HG03196 (cell line): ENCODE results near the gene INHA.
A peak's percentile ranks its signal among the peaks of the same experiment; 100 is the strongest.

Source experiments
- ATAC-seq: cut with Tn5 transposase; IDR thresholded peaks from one replicate; pipeline ENCODE4 v1.9.1; 2021; ENCODE audit not compliant: unreplicated experiment

Gene INHA

DNA sequence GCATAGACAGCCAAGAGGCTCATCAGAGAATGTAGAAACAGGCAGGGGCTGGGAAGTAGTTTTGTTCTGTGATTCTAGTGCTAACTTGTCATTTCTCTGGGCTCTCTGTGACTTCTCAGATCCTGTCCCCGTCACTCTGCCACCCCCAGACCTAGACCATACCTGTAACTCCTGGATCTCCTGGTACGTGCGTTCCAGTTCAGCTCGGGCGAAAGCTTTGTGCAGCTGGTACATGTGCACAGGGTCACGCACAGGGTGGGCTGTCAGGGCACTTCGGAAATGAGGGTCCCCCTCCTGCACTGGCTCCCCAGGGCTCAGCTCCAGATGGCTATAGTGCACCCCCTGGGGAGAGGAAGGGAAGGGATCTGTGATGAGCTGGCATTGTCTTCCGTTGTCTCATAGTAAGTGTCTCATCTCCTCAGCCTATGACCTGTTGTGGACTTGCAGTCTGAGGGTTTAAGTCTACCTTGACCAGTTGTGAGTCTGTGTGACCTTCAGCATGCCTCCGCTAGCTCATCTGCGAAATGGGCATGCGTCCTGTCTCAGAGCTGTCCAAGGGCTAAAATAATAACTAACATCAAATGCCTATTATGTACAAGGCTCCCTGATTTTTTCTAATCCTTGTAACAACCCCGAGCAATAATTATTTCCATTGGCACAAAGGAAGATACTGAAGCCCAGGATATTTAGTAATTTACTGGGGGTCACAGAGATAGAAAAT lies 31.2 kb upstream of the INHA start:
- no peak for ATAC-seq

GRCh38 chr2:219541611-219542180 lies 30.4 kb upstream of the INHA start:
- ATAC-seq, result peak; percentile 43

DNA sequence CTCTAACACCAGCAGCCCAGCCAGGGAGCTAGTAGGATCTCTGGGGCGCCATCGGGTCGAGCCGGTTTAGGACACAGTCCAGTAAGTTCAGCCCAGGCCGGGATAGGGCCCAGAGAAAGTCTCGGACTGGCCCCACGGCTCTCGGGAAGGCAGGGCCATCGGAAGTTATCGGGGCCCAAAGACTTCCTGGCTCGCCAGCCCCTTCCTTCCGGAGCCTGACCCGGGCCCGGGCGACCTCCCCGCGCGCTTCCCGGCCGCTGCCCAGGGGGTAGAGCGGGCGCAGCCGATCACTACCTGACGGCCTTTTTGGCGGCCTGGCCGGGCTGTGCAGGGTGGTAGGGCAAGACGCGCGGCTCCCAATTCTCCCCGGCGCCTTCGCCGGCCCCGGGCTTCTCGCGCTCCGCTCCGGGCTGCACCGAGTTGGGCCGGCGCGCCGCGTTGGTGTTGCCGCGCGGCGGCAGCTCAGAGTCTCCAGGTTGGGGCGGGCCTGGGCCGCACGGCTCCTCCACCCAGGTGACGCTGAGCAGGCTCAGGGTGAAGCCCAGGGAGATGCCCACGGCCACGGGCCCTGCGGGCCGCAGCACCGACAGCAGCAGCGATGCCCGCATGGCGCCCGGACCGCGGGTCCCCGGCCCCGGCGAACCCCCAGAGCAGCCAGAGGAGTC lies 29.0 kb upstream of the INHA start:
- ATAC-seq, result peak; percentile 31

- ATAC-seq, result peak; percentile 81
Measured at GRCh38 chr2:219543596-219544358, 28.3 kb upstream of the INHA start, which contains the start of the genes CHPF and TMEM198. CHPF (minus strand) TSS chr2:219543809; CDS start chr2:219543538, 271 bp downstream. TMEM198 (plus strand) TSS chr2:219544028; CDS start chr2:219544728, 700 bp downstream.

GRCh38 chr2:219544567-219544966 lies 27.5 kb upstream of the INHA start:
- no peak for ATAC-seq

- ATAC-seq, result no peak
Measured at GRCh38 chr2:219545295-219545942, 26.7 kb upstream of the INHA start.

DNA sequence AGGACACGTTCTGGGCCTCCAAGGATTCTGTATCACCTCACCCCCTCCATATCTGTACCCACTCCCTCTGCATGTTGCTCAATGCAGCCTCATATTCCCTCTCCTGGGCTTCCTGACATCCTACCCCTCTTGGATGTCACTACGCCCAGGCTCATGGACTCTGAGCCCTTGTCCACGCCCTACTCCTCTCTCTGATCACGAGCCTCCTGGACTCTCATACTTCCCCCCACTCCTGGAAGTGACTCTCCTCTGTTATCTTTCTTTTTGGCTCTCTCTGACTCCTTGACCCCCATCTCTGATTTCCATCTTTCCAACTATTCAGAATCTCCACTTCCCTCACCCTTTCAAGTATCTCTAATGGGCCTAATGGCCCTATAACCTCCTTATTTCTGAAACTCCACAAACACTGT lies 26.2 kb upstream of the INHA start:
- ATAC-seq, result no peak

GRCh38 chr2:219547621-219548020 lies 24.5 kb upstream of the INHA start:
- no peak for ATAC-seq

DNA sequence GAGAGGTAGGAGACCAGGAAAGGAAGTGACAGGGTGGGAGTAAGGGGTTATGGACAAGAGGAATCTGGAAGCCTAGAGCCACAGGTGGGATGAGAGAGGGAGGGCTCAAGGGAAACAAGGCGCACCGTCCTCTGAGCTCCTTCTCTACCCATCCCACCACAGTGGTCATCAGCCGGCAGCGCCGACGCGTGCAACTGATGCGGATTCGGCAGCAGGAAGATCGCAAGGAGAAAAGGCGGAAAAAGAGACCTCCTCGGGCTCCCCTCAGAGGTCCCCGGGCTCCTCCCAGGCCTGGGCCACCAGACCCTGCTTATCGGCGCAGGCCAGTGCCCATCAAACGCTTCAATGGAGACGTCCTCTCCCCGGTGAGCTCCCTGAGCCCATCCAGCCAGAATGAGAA lies 23.1 kb upstream of the INHA start:
- ATAC-seq, result no peak

- no peak for ATAC-seq
Measured at GRCh38 chr2:219549619-219550018, 22.5 kb upstream of the INHA start.

- no peak for ATAC-seq
Measured at GRCh38 chr2:219551441-219552381, 20.4 kb upstream of the INHA start.

- ATAC-seq, result peak; percentile 86
Measured at GRCh38 chr2:219552382-219553167, 19.5 kb upstream of the INHA start.

- no peak for ATAC-seq
Measured at GRCh38 chr2:219553168-219553417, 19.0 kb upstream of the INHA start.

GRCh38 chr2:219553463-219553963 lies 18.6 kb upstream of the INHA start:
- ATAC-seq, result no peak

- ATAC-seq, result no peak
Measured at GRCh38 chr2:219554350-219554749, 17.8 kb upstream of the INHA start.

DNA sequence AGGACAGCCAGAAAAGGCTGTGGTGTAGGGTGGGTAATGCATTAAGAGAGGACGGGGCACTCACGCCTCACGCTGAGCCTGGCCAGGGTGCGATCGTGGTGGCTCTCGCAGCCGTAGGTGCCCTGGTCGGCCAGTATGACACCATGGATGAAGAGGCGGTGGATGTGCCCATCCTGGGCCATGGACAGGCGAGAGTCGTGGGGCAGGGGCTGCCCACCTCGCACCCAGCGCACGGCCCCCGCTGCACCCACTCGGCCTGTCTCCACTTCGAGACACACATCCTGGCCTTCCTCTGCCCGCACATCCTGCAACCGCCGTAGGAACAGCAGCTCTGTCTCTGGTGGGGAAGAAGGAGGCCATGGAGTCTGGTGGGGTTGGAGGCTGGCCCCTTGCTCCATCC lies 16.2 kb upstream of the INHA start:
- no peak for ATAC-seq

GRCh38 chr2:219556413-219556812 lies 15.7 kb upstream of the INHA start:
- ATAC-seq, result no peak

- no peak for ATAC-seq
Measured at GRCh38 chr2:219557320-219557719, 14.8 kb upstream of the INHA start.
